ENCODE results near the gene CACNA1C. TPM values are rescaled to one million over a fixed set of nuclear protein-coding genes. Genes with fewer than 3 reads are reported as not detected.

Gene CACNA1C
- total and polyA plus RNA-seq, 10 of the 15 experiments (the other 5 are each of a cell fraction or from before 2014, with no cell fraction given): under 0.01 to 0.15 (median 0.09) TPM; not detected in 5

GRCh38 chr12:2152134-2152533, 99.3 kb downstream of the CACNA1C start (continued):
- TF ChIP-seq ATF2 (IDR thresholded peaks at IDR 0.05; ENCODE audit: low read length) (no peak), TARDBP (IDR thresholded peaks at IDR 0.05; ENCODE audit: borderline replicate concordance) (no peak), ZNF217 (IDR thresholded peaks at IDR 0.05) (no peak), BHLHE40 (IDR thresholded peaks at IDR 0.05; ENCODE audit: borderline replicate concordance in 1 of 2, low read depth in 2 of 2, low read length in 1 of 2) (peak; percentile 81 to 87), TCF7 (IDR thresholded peaks at IDR 0.05; ENCODE audit: borderline replicate concordance) (no peak), RBBP5 (conservative IDR thresholded peaks at IDR 0.05) (no peak), GABPA (IDR thresholded peaks at IDR 0.05; ENCODE audit: low read depth) (no peak), EZH2 (IDR thresholded peaks at IDR 0.05; ENCODE audit: borderline replicate concordance, control insufficient read depth, low read depth, low read length) (no peak), MYC (IDR thresholded peaks at IDR 0.05; ENCODE audit: insufficient read depth, insufficient read length, insufficient replicate concordance, low read length, severe bottlenecking) (no peak), EP300 (IDR thresholded peaks at IDR 0.05; ENCODE audit: borderline replicate concordance in 1 of 2, control insufficient read depth in 1 of 2, low read depth in 2 of 2, low read length in 2 of 2) (no peak), JUNB (IDR thresholded peaks at IDR 0.05) (0 out of 2 replicates have a peak, but pooled peaks have one; percentile 30), ASH2L (IDR thresholded peaks at IDR 0.05; ENCODE audit: borderline replicate concordance, low read depth) (no peak), BRCA1 (IDR thresholded peaks at IDR 0.05; ENCODE audit: low read depth, low read length) (no peak), TCF3 (IDR thresholded peaks at IDR 0.05; ENCODE audit: borderline replicate concordance, insufficient read depth, low read depth, low read length) (no peak), ZSCAN29 (IDR thresholded peaks at IDR 0.05) (no peak), ZNF274 (IDR thresholded peaks at IDR 0.05; ENCODE audit: insufficient read depth, insufficient read length) (no peak), ZNF687 (IDR thresholded peaks at IDR 0.05) (no peak), MEF2A (IDR thresholded peaks at IDR 0.05; ENCODE audit: insufficient read depth, low read depth, low read length) (no peak), YBX1 (IDR thresholded peaks at IDR 0.05) (no peak), NFXL1 (IDR thresholded peaks at IDR 0.05; ENCODE audit: borderline replicate concordance) (no peak), CEBPZ (IDR thresholded peaks at IDR 0.05; ENCODE audit: low read depth, low read length) (no peak), IKZF1 (conservative IDR thresholded peaks at IDR 0.05) (no peak), TCF12 (IDR thresholded peaks at IDR 0.05; ENCODE audit: low read depth, low read length) (0 out of 2 replicates have a peak, but pooled peaks have one; percentile 5), SPI1 (IDR thresholded peaks at IDR 0.05; ENCODE audit: borderline replicate concordance, insufficient read depth, low read depth, low read length) (0 out of 2 replicates have a peak, but pooled peaks have one; percentile 8)

Measured in GM12878 (cell line).